OCI-LY7 (cell line): ENCODE results near the gene C1orf116. TPM values are rescaled to one million over a fixed set of nuclear protein-coding genes. Genes with fewer than 3 reads are reported as not detected.

Source experiments
- BruUV-seq: library from RNA; stranded (reverse); fragments of 400-500 nt; replicated peaks from 2 replicates; lab custom pipeline; 2021; lab: Mats Ljungman, UMichigan
- CTCF ChIA-PET: fragments of 300-600 bp; sonication (Branson Sonifier 250); formaldehyde crosslinking; loops from one replicate; lab custom pipeline; 2022; ENCODE audit warnings: antibody characterized with exemption; ENCODE audit not compliant: unreplicated experiment; lab: Charles Lee
- POLR2A ChIA-PET: fragments of 300-600 bp; sonication (Branson Sonifier 250); formaldehyde crosslinking; loops from one replicate; lab custom pipeline; 2022; ENCODE audit warnings: antibody characterized with exemption; lab: Charles Lee
- DNase-seq: peaks from one replicate; pipeline ENCODE4 v3.0.0-alpha.2; 2015; ENCODE audit warnings: low spot score
- H2AFZ ChIP-seq: fragments of 200-600 bp; sonication (generic), shearing (Covaris generic); 2 replicates; pipeline ENCODE4 v1.6.1; 2014; ENCODE audit warnings: mild to moderate bottlenecking, antibody characterized with exemption, low read length, moderate library complexity
- H3K27ac ChIP-seq: fragments of 200-600 bp; sonication (generic); 2 replicates; pipeline ENCODE4 v1.5.1; 2014; ENCODE audit warnings: mixed run types, low read depth, mild to moderate bottlenecking, moderate library complexity, low read length, inconsistent platforms; ENCODE audit not compliant: poor library complexity, severe bottlenecking
- H3K36me3 ChIP-seq: fragments of 200-600 bp; sonication (generic); 2 replicates; pipeline ENCODE4 v1.6.1; 2014; ENCODE audit warnings: mild to moderate bottlenecking, antibody characterized with exemption, low read length, moderate library complexity, mixed read lengths; ENCODE audit not compliant: insufficient read depth
- H3K4me1 ChIP-seq: fragments of 200-600 bp; sonication (generic); 2 replicates; pipeline ENCODE4 v1.5.1; 2014; ENCODE audit warnings: mild to moderate bottlenecking, low read length; ENCODE audit not compliant: insufficient read depth, poor library complexity, severe bottlenecking
- H3K4me2 ChIP-seq: fragments of 200-600 bp; sonication (generic); 2 replicates; pipeline ENCODE4 v1.6.1; 2014; ENCODE audit warnings: mild to moderate bottlenecking, low read length
- H3K4me3 ChIP-seq: fragments of 200-600 bp; sonication (generic); 2 replicates; pipeline ENCODE4 v1.5.1; 2014; ENCODE audit warnings: mild to moderate bottlenecking, low read depth, low read length; ENCODE audit not compliant: poor library complexity, severe bottlenecking
- H3K79me2 ChIP-seq: fragments of 200-600 bp; sonication (generic); 2 replicates; pipeline ENCODE4 v1.6.1; 2016; ENCODE audit warnings: low read depth, mild to moderate bottlenecking, low read length, moderate library complexity, mixed read lengths; ENCODE audit not compliant: insufficient read depth
- H3K9me2 ChIP-seq: fragments of 200-600 bp; sonication (generic); 2 replicates; pipeline ENCODE4 v1.6.1; 2016; ENCODE audit warnings: mild to moderate bottlenecking, low read length, mixed read lengths; ENCODE audit not compliant: insufficient read depth
- H3K9me3 ChIP-seq: fragments of 200-600 bp; sonication (generic); 2 replicates; pipeline ENCODE4 v1.6.1; 2014; ENCODE audit warnings: mild to moderate bottlenecking, mixed run types, low read length, mixed read lengths
- H4K20me1 ChIP-seq: fragments of 200-600 bp; sonication (generic); 2 replicates; pipeline ENCODE4 v1.6.1; 2014; ENCODE audit warnings: mild to moderate bottlenecking, antibody characterized with exemption, low read length, moderate library complexity, mixed read lengths; ENCODE audit not compliant: insufficient read depth
- EZH2phosphoT487 ChIP-seq: fragments of 200-600 bp; sonication (generic); IDR thresholded peaks from 2 replicates; pipeline ENCODE4 v1.6.1; 2018; ENCODE audit warnings: low read depth, borderline replicate concordance, mild to moderate bottlenecking, mixed run types, antibody characterized with exemption, low read length, moderate library complexity, mixed read lengths
- intact Hi-C: fragments of 100-400 bp; cut with micrococcal nuclease; formaldehyde crosslinking; loops from one replicate; pipeline ENCODE4 v1.10.0; 2022; ENCODE audit not compliant: unreplicated experiment
- total RNA-seq, 2 experiments: library from RNA; depleted of rRNA in 1 of 2; stranded (reverse); fragments of >200 nt in 1 of 2; shearing (Covaris generic) in 1 of 2; gene quantifications; 2 replicates each; pipeline ENCODE4 v1.2.3, GENCODE V29; 2014 to 2022
- TF ChIP-seq, protein P1 (sequence below): fragments of 200-600 bp; sonication (generic); conservative IDR thresholded peaks from 2 replicates; pipeline ENCODE4 v1.5.1; 2014; ENCODE audit warnings: mild to moderate bottlenecking, antibody characterized with exemption, low read length, moderate library complexity, mixed read lengths

C1orf116 gene
- total RNA-seq, 2 experiments from 2014 or later: not detected

DNA sequence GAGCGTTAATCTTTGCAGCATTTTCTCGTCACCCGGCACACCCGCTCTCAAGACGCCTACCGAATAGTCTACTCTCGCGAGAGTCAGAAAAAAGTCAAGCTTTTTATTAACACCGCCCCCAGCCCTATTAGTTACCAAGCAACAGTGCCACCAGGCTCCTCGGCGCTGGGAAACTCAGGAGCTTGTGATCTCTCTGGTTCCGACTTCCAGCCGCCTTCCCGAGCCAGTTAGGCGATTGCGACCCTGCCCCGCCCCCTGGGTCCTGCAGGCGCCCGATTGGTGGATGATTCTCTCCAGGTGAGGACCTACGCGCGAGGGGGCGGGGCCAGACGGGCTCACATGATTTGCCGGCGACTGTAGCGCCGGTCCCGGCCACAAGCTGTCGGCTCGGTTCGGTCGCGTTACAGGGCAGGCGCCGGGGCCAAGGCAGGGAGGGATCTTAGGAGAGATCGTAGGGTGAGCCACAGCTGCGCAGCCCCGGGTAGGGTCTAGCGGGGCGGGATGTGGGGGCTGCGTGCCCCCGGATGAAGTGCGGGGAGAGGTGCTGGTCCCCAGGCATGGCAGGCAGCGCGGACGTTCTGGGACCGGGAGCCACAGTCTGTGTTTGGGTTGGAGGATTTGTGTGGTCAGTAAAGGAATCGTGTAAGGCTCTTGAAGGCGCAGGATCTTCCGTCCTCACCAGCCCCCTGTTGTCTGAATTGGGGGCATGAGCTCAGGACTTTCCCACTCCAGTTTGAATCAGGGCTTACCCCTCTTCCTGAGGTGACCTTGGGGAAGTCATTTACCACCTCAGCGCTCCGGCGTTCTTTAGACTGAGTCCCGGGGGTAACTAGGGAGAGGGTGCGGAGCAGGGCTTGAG lies 20.6 kb upstream of the C1orf116 start, which contains the start of gene PFKFB2:
Gene PFKFB2, plus strand, starts transcription at position 365 of the 859 bp plus-strand sequence. CDS start 1,443 bp downstream, outside the sequence.
- intact Hi-C loops: loop anchor here (5.0 kb wide), 2 partner anchors 121 to 269 kb away; partner anchors contain the start of gene CD55
- Histone ChIP-seq H3K79me2 (peaks cover 32% of the 10 kb centered on the region), H4K20me1 (peaks cover 8% of the 10 kb centered on the region; the same call in 1 of the 2 replicates), H3K9me2 (no peaks in the 10 kb centered on the region), H3K4me1 (peaks cover 76% of the 10 kb centered on the region), H3K27ac (peak within 1 kb of the TSS; percentile 78), H3K4me2 (peak within 1 kb of the TSS; percentile 94), H3K4me3 (peak within 1 kb of the TSS; percentile 95), H3K9me3 (no peaks in the 10 kb centered on the region), H2AFZ (peak within 1 kb of the TSS; percentile 89), H3K36me3 (peaks cover 15% of the 10 kb centered on the region)
- POLR2A ChIA-PET: interaction anchor here (0.8 to 1.7 kb wide), 8 partner anchors 15 to 401 kb away, joined by 3 to 6 read pairs (median 4); partner anchors contain the start of genes CD55 and CR2
- TSS peak; percentile 66 for BruUV-seq
- peak; percentile 92 for DNase-seq
- CTCF ChIA-PET: interaction anchor here (0.8 to 1.4 kb wide), 4 partner anchors 7 to 833 kb away, joined by 3 to 4 read pairs (median 3); no protein-coding TSS in a partner anchor
- TF ChIP-seq EZH2phosphoT487: no peak
- TF ChIP-seq, protein P1, sequence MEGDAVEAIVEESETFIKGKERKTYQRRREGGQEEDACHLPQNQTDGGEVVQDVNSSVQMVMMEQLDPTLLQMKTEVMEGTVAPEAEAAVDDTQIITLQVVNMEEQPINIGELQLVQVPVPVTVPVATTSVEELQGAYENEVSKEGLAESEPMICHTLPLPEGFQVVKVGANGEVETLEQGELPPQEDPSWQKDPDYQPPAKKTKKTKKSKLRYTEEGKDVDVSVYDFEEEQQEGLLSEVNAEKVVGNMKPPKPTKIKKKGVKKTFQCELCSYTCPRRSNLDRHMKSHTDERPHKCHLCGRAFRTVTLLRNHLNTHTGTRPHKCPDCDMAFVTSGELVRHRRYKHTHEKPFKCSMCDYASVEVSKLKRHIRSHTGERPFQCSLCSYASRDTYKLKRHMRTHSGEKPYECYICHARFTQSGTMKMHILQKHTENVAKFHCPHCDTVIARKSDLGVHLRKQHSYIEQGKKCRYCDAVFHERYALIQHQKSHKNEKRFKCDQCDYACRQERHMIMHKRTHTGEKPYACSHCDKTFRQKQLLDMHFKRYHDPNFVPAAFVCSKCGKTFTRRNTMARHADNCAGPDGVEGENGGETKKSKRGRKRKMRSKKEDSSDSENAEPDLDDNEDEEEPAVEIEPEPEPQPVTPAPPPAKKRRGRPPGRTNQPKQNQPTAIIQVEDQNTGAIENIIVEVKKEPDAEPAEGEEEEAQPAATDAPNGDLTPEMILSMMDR: 0 out of 2 replicates have a peak, but pooled peaks have one; percentile 16

DNA sequence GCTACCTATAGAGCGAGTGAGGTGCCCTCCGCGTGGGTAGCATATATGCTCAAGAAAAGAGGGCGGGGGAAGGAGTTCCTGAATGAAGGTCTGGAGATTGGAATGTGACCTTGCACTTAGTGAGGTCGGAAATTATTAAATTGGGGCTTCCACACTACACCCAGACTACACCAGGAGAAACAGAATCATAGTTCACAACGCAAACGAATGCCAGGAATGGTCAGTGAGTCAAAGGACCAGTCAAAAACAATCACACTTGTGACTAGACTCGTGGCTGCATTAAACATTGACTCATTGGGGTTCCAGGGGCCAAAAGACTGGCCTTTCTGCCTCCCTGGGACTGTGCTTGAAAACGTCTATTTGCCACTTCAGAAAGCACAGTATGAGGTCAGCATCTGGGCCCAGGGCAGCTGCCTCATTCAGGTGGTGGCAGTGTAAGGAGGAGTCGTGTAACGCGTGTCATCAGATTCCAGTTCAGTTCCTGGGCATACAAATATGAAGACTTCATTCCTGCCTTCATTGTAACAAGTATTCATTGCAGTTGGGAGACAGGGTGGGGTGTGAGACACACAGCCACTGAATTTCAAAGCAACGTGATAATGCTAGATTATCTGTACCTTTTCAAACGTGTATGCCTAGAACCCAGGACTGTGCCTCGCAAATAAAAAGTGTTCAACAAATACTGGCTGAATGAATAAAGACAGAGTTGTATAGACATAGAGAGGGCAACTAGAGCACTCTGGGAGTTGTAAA lies 18.8 kb upstream of the C1orf116 start, which contains the start of gene YOD1:
Gene YOD1, minus strand, starts transcription at position 18 of the 753 bp plus-strand sequence. CDS start 178 bp downstream, outside the sequence.
- peak within 1 kb of the TSS; percentile 94 for H3K4me2 ChIP-seq
- no peaks in the 10 kb centered on the region for H3K9me2 ChIP-seq
- peaks cover 33% of the 10 kb centered on the region for H3K36me3 ChIP-seq
- H3K9me3 ChIP-seq: no peaks in the 10 kb centered on the region
- peak within 1 kb of the TSS; percentile 70 for H3K27ac ChIP-seq
- peak within 1 kb of the TSS; percentile 95 for H3K4me3 ChIP-seq
- peak within 1 kb of the TSS; percentile 96 for H2AFZ ChIP-seq
- intact Hi-C loops: loop anchor here (5.0 kb wide), 2 partner anchors 119 to 271 kb away; partner anchors contain the start of gene CD55
- ChIA-PET CTCF (interaction anchor here (0.5 kb wide), 1 partner anchor 274 kb away, joined by 3 read pairs; no protein-coding TSS in a partner anchor), POLR2A (no interaction called here)
- peaks cover 72% of the 10 kb centered on the region for H3K4me1 ChIP-seq
- H3K79me2 ChIP-seq: peaks cover 50% of the 10 kb centered on the region
- TF ChIP-seq, protein P1: no peak
- no peak for TF ChIP-seq EZH2phosphoT487
- no peak for DNase-seq
- no TSS peak for BruUV-seq
- peaks cover 24% of the 10 kb centered on the region for H4K20me1 ChIP-seq
